Astrocyte of the cerebellum (primary cell): ENCODE measurements around the gene GLOD4.
"Not testable (repeated sequence)": the region's sequence is repeated elsewhere in the genome, so short reads cannot be mapped to it uniquely, and the experiment has no call there.

Experiments used
- DNase-seq: peaks from one replicate; pipeline ENCODE4 v3.0.0-alpha.2; 2011; ENCODE audit warnings: low read depth
- H3K4me3 ChIP-seq: 2 replicates; pipeline ENCODE4 v1.5.1; 2011; ENCODE audit warnings: mild to moderate bottlenecking, low read depth, low read length, moderate library complexity
- in situ Hi-C: cut with HindIII; loops from 2 replicates; pipeline ENCODE4 v1.10.0; 2017; ENCODE audit warnings: low sequenced_read_pairs
- TF ChIP-seq, protein P1 (sequence below): IDR thresholded peaks from 2 replicates; pipeline ENCODE4 v1.5.1; 2012; ENCODE audit warnings: low read length, low read depth, moderate library complexity, mild to moderate bottlenecking; ENCODE audit errors: missing control alignments

Gene GLOD4

GRCh38 chr17:811051-811784, 29.1 kb upstream of the GLOD4 start:
- no peak overlapping the region for H3K4me3 ChIP-seq
- DNase-seq: no peak
- TF ChIP-seq, protein P1, sequence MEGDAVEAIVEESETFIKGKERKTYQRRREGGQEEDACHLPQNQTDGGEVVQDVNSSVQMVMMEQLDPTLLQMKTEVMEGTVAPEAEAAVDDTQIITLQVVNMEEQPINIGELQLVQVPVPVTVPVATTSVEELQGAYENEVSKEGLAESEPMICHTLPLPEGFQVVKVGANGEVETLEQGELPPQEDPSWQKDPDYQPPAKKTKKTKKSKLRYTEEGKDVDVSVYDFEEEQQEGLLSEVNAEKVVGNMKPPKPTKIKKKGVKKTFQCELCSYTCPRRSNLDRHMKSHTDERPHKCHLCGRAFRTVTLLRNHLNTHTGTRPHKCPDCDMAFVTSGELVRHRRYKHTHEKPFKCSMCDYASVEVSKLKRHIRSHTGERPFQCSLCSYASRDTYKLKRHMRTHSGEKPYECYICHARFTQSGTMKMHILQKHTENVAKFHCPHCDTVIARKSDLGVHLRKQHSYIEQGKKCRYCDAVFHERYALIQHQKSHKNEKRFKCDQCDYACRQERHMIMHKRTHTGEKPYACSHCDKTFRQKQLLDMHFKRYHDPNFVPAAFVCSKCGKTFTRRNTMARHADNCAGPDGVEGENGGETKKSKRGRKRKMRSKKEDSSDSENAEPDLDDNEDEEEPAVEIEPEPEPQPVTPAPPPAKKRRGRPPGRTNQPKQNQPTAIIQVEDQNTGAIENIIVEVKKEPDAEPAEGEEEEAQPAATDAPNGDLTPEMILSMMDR: no peak
- in situ Hi-C loops: no loop called here

DNA sequence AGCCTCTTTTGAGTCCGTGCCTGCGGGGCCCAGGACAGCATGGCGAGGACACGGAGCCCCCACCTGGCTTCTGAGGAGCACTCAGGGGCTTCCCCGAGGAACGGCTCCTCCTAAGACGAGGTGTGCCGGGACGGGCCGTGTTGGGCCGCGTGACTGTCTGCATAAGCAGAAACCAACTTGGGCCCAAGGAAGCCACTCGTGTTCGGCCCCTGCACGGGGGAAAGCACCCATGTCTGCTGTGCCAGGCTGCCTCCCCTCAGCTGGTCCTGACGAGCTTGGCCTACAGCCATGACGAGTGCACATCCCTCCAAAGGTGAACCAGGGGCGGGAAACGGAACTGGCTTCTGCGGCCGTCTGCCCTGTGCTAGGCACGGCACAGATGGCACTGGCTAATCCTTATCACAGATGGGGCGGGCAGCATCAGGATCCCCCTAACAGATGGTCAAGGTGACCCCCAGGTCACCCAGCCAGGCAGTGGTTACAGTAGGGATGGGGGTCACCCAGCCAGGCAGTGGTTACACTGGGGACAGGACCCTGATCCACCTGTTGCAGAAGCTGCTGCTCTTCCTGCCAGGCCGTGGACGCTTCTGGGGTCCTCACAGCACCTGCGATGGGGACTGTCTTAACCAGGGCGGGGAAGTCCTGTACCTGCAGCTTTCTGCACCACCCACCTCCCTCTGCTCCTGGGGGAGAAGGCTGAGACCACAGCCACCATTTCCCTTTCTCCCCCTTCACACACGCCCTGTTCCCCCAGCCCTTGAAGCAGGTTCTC, 25.6 kb upstream of the GLOD4 start:
- in situ Hi-C loops: no loop called here
- H3K4me3 ChIP-seq: no peak overlapping the region
- TF ChIP-seq, protein P1: no peak
- no peak for DNase-seq

DNA sequence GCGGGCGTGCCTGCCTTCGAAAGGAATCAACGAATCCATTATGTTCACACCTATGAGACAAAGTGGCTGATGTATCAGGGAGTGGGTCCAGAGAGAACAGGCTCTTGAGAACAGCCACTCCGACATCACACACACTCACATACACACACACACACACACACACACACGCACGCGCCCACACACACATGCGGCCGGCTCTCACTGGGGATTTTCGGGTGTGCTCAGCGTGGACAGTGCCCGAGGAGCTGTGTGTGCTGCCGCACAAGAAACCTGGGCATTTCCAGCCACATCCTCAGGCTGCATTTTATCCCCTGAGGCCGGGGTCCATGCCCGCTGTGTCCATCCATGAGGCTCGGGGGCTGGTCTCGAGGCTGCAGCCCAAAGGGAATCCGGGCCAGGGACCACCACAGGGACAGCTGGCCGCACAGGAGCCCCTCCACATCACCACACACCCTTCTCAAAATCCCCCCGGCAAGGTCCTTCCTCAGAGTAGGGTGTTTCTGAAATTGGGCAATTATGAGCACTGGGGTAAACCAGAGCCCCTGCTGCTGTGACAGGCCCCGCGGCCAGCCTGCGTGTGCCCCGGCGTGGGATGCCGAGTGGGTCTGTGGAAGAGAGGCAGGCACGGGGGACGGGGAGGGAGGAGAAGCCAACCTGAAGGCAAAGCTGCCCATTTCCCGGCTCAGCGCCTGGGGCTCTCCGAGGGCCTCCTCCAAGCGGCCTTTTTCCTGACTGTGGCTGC, 24.9 kb upstream of the GLOD4 start:
- in situ Hi-C loops: no loop called here
- no peak for DNase-seq
- TF ChIP-seq, protein P1: no peak
- no peak overlapping the region for H3K4me3 ChIP-seq

DNA sequence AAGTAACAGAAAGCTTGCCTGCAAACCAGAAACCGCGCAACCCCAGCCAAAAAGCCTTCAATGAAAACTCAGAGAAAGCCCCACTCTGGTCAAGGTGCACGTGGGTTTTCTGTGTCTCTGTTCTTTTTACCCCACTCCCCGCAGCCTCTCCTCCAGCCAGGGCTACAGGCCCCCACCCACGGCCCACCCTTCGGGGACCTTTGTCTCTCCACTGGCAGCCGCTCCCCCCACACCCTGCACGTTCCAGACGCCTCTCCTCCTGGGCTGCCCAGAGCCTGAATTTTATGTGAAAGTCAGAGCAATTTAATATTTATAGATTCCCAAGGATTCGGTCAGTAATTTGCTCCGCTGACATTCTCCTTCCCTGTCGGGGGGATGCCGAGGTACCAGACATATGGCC, 24.3 kb upstream of the GLOD4 start:
- TF ChIP-seq, protein P1: no peak
- in situ Hi-C loops: no loop called here
- DNase-seq: no peak
- H3K4me3 ChIP-seq: no peak overlapping the region

- in situ Hi-C loops, DNase-seq, H3K4me3 ChIP-seq: not testable (repeated sequence)
Observed at GRCh38 chr17:805886-806285, 23.8 kb upstream of the GLOD4 start.

- H3K4me3 ChIP-seq: no peak overlapping the region
- in situ Hi-C loops: no loop called here
- TF ChIP-seq, protein P1: no peak
- DNase-seq: no peak
Observed at GRCh38 chr17:804541-805435, 22.7 kb upstream of the GLOD4 start.
